WTC11 (cell line): ENCODE data around the gene MYL5.

Experiments
- ELF4 ChIP-seq: sonication (generic); formaldehyde crosslinking; IDR thresholded peaks from 2 replicates; pipeline ENCODE4 v1.8.1; 2022; ENCODE audit warnings: low read depth, mild to moderate bottlenecking, moderate library complexity, missing genetic modification reagents
- PREB ChIP-seq: sonication (generic); formaldehyde crosslinking; IDR thresholded peaks from 2 replicates; pipeline ENCODE4 v1.8.1; 2022; ENCODE audit warnings: mild to moderate bottlenecking, missing genetic modification reagents, moderate library complexity, borderline replicate concordance
- TF ChIP-seq, protein P1 (sequence below): fragments of 200-600 bp; IDR thresholded peaks from 2 replicates; pipeline ENCODE4 v1.8.0; 2022; ENCODE audit warnings: antibody characterized with exemption
- TF ChIP-seq, protein P2 (sequence below): sonication (generic); formaldehyde crosslinking; IDR thresholded peaks from 2 replicates; pipeline ENCODE4 v1.8.0; 2022; ENCODE audit warnings: mild to moderate bottlenecking, missing genetic modification reagents

DNA sequence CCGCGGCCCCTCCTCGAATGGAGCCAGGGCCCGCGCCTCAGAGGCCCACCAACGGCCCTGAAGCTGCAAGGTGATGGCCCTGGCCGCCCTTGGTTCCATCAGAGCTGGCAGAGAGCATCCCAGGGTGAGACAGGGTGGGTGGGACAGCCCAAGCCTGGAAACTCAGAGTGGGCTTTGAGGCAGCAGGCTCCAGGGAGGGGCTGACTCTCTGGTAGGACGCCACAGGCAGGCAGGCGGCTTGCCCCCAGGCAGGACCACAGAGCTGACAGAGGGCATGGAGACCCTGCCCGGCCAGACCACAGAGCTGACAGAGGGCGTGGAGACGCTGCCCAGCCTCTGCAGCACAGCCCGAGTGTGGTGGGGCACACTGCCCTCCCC is 4.8 kb downstream of the MYL5 start:
- TF ChIP-seq, protein P1, sequence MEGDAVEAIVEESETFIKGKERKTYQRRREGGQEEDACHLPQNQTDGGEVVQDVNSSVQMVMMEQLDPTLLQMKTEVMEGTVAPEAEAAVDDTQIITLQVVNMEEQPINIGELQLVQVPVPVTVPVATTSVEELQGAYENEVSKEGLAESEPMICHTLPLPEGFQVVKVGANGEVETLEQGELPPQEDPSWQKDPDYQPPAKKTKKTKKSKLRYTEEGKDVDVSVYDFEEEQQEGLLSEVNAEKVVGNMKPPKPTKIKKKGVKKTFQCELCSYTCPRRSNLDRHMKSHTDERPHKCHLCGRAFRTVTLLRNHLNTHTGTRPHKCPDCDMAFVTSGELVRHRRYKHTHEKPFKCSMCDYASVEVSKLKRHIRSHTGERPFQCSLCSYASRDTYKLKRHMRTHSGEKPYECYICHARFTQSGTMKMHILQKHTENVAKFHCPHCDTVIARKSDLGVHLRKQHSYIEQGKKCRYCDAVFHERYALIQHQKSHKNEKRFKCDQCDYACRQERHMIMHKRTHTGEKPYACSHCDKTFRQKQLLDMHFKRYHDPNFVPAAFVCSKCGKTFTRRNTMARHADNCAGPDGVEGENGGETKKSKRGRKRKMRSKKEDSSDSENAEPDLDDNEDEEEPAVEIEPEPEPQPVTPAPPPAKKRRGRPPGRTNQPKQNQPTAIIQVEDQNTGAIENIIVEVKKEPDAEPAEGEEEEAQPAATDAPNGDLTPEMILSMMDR = no peak
- TF ChIP-seq, protein P2, sequence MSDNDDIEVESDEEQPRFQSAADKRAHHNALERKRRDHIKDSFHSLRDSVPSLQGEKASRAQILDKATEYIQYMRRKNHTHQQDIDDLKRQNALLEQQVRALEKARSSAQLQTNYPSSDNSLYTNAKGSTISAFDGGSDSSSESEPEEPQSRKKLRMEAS (CRISPR knock-in tag) = no peak
- TF ChIP-seq ELF4 (CRISPR knock-in tag) (no peak), PREB (CRISPR knock-in tag) (no peak)
